ENCODE results near the gene COL26A1.
"Not testable (repeated sequence)": the region's sequence is repeated elsewhere in the genome, so short reads cannot be mapped to it uniquely, and the experiment has no call there.

Gene COL26A1

GRCh38 chr7:101348456-101349067, 14.1 kb upstream of the COL26A1 start:
- H3K9me3 ChIP-seq (ENCODE audit: control insufficient read depth in 1 of 2, low read length in 2 of 2); H3K27me3 ChIP-seq (ENCODE audit: low read depth, low read length); H3K36me3 ChIP-seq (ENCODE audit: control insufficient read depth in 1 of 2, insufficient read depth in 2 of 2, low read length in 2 of 2); H3K4me3 ChIP-seq (ENCODE audit: low read depth in 1 of 2, low read length in 2 of 2); H3K4me1 ChIP-seq (ENCODE audit: control insufficient read depth in 1 of 2, insufficient read depth in 2 of 2, low read length in 2 of 2); H3K27ac ChIP-seq (ENCODE audit: low read length): not testable (repeated sequence)

DNA sequence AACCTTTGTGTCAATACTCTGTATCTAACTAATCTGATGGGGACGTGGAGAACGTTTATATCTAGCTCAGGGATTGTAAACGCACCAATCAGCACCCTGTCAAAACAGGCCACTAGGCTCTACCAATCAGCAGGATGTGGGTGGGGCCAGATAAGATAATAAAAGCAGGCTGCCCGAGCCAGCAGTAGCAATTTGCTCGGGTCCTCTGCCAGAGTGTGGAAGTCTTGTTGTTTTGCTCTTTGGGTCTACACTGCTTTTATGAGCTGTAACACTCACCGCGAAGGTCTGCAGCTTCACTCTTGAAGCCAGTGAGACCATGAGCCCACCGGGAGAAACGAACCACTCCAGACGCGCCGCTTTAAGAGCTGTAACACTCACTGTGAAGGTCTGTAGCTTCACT, 13.4 kb upstream of the COL26A1 start:
- not testable (repeated sequence) for H3K36me3 ChIP-seq (ENCODE audit: control insufficient read depth in 1 of 2, insufficient read depth in 2 of 2, low read length in 2 of 2); H3K9me3 ChIP-seq (ENCODE audit: control insufficient read depth in 1 of 2, low read length in 2 of 2); H3K27ac ChIP-seq (ENCODE audit: low read length); H3K4me1 ChIP-seq (ENCODE audit: control insufficient read depth in 1 of 2, insufficient read depth in 2 of 2, low read length in 2 of 2); H3K27me3 ChIP-seq (ENCODE audit: low read depth, low read length); H3K4me3 ChIP-seq (ENCODE audit: low read depth in 1 of 2, low read length in 2 of 2)

GRCh38 chr7:101352920-101353308, 9.8 kb upstream of the COL26A1 start:
- H3K4me3 ChIP-seq (ENCODE audit: low read depth in 1 of 2, low read length in 2 of 2), result no peak overlapping the region
- no peak overlapping the region for H3K27ac ChIP-seq (ENCODE audit: low read length)
- H3K36me3 ChIP-seq (ENCODE audit: control insufficient read depth in 1 of 2, insufficient read depth in 2 of 2, low read length in 2 of 2), result no peaks in the 10 kb centered on the region
- no peaks in the 10 kb centered on the region for H3K27me3 ChIP-seq (ENCODE audit: low read depth, low read length)
- no peaks in the 10 kb centered on the region for H3K4me1 ChIP-seq (ENCODE audit: control insufficient read depth in 1 of 2, insufficient read depth in 2 of 2, low read length in 2 of 2)
- H3K9me3 ChIP-seq (ENCODE audit: control insufficient read depth in 1 of 2, low read length in 2 of 2), result no peaks in the 10 kb centered on the region

DNA sequence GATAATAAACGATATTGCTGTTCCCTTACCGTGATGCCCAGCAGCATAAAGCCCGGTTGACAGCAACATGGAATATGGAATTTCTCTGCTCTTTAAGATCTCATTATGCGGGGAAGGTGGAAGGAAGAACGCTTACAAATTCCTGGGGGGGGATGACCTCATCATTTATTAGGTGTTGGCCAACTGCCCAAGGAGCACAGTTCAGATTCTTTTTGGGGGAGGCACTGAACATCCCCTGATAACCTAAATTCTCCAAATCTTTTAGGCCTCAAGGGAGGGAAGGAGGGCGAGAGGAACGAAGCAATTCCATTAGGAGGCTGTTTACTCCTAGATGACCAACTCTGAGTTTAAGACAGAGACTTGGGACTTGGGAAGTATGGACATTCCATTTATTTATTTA, 5.2 kb upstream of the COL26A1 start:
- no peak overlapping the region for H3K27ac ChIP-seq (ENCODE audit: low read length)
- H3K4me1 ChIP-seq (ENCODE audit: control insufficient read depth in 1 of 2, insufficient read depth in 2 of 2, low read length in 2 of 2), result no peaks in the 10 kb centered on the region
- H3K4me3 ChIP-seq (ENCODE audit: low read depth in 1 of 2, low read length in 2 of 2), result no peak overlapping the region
- no peaks in the 10 kb centered on the region for H3K36me3 ChIP-seq (ENCODE audit: control insufficient read depth in 1 of 2, insufficient read depth in 2 of 2, low read length in 2 of 2)
- H3K27me3 ChIP-seq (ENCODE audit: low read depth, low read length), result no peaks in the 10 kb centered on the region
- H3K9me3 ChIP-seq (ENCODE audit: control insufficient read depth in 1 of 2, low read length in 2 of 2), result no peaks in the 10 kb centered on the region

DNA sequence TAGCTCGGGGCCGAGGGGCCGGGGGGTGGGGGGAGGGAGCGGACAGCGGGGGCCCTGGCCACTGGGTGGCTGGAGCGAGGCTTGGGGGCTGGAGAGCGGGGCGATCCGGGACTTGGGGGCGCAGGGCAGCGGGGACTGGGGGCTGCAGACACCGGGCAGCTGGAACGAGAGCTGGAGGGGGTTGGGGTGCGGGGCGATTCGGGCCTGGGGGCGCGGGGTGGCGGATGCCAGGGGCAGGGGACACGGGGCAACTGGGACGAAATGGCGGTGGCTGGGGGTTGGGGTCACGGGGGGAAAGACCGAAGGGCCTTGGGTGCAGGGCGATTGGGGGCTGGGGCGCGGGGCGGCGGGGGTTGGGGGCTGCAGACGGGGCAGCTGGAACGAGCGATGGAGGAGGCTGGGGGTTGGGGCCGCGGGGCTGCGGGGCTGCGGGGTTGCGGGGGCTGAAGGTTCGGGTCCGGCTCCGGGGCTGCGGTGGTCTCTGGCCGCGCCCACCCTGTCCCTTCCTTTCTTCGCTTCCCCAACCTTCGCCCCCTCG, 590 bp downstream of the COL26A1 start:
- no peaks in the 10 kb centered on the region for H3K36me3 ChIP-seq (ENCODE audit: control insufficient read depth in 1 of 2, insufficient read depth in 2 of 2, low read length in 2 of 2)
- no peaks in the 10 kb centered on the region for H3K9me3 ChIP-seq (ENCODE audit: control insufficient read depth in 1 of 2, low read length in 2 of 2)
- H3K4me1 ChIP-seq (ENCODE audit: control insufficient read depth in 1 of 2, insufficient read depth in 2 of 2, low read length in 2 of 2), result peaks cover 0 to 10% of the 10 kb centered on the region in 2 donors
- H3K4me3 ChIP-seq (ENCODE audit: low read depth in 1 of 2, low read length in 2 of 2), result peak overlapping the region; percentile 44 to 76
- no peak overlapping the region for H3K27ac ChIP-seq (ENCODE audit: low read length)
- peaks cover 7% of the 10 kb centered on the region for H3K27me3 ChIP-seq (ENCODE audit: low read depth, low read length)

- Histone ChIP-seq H3K27ac (ENCODE audit: low read length) (no peak overlapping the region), H3K9me3 (ENCODE audit: control insufficient read depth in 1 of 2, low read length in 2 of 2) (no peaks in the 10 kb centered on the region), H3K27me3 (ENCODE audit: low read depth, low read length) (peaks cover 7% of the 10 kb centered on the region), H3K4me1 (ENCODE audit: control insufficient read depth in 1 of 2, insufficient read depth in 2 of 2, low read length in 2 of 2) (peaks cover 0 to 10% of the 10 kb centered on the region in 2 donors), H3K4me3 (ENCODE audit: low read depth in 1 of 2, low read length in 2 of 2) (peak overlapping the region; percentile 44 to 76), H3K36me3 (ENCODE audit: control insufficient read depth in 1 of 2, insufficient read depth in 2 of 2, low read length in 2 of 2) (no peaks in the 10 kb centered on the region)
These were observed 1.2 kb downstream of the COL26A1 start for GRCh38 chr7:101363734-101364374.

DNA sequence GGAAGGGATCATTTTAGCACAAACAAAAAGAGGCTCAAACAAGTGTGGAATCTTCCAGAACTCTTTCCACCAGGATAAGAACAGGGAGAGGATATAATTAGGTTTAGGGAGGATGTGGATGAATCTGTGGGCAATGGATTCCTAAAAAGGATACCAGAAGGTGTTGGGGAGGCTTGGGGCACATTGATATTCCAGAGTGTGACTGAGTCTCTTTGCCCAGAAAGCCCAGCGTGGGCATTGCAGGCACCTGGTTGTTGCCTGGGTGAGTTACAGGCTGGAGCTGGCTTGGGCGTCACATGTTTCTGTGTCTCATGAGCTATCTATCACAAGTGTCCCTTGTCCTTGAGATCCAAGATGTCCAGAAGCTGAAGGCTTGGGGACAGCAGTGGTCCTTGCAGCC, 3.3 kb downstream of the COL26A1 start:
- H3K27me3 ChIP-seq (ENCODE audit: low read depth, low read length), result peaks cover 7% of the 10 kb centered on the region
- H3K9me3 ChIP-seq (ENCODE audit: control insufficient read depth in 1 of 2, low read length in 2 of 2), result no peaks in the 10 kb centered on the region
- no peaks in the 10 kb centered on the region for H3K36me3 ChIP-seq (ENCODE audit: control insufficient read depth in 1 of 2, insufficient read depth in 2 of 2, low read length in 2 of 2)
- no peak overlapping the region for H3K4me3 ChIP-seq (ENCODE audit: low read depth in 1 of 2, low read length in 2 of 2)
- H3K27ac ChIP-seq (ENCODE audit: low read length), result no peak overlapping the region
- H3K4me1 ChIP-seq (ENCODE audit: control insufficient read depth in 1 of 2, insufficient read depth in 2 of 2, low read length in 2 of 2), result peaks cover 0 to 10% of the 10 kb centered on the region in 2 donors

- Histone ChIP-seq H3K27me3 (ENCODE audit: low read depth, low read length) (peaks cover 7% of the 10 kb centered on the region), H3K36me3 (ENCODE audit: control insufficient read depth in 1 of 2, insufficient read depth in 2 of 2, low read length in 2 of 2) (no peaks in the 10 kb centered on the region), H3K9me3 (ENCODE audit: control insufficient read depth in 1 of 2, low read length in 2 of 2) (no peaks in the 10 kb centered on the region), H3K27ac (ENCODE audit: low read length) (no peak overlapping the region), H3K4me3 (ENCODE audit: low read depth in 1 of 2, low read length in 2 of 2) (no peak overlapping the region), H3K4me1 (ENCODE audit: control insufficient read depth in 1 of 2, insufficient read depth in 2 of 2, low read length in 2 of 2) (peaks cover 0 to 10% of the 10 kb centered on the region in 2 donors)
These were observed 5.0 kb downstream of the COL26A1 start for GRCh38 chr7:101367676-101368075.

DNA sequence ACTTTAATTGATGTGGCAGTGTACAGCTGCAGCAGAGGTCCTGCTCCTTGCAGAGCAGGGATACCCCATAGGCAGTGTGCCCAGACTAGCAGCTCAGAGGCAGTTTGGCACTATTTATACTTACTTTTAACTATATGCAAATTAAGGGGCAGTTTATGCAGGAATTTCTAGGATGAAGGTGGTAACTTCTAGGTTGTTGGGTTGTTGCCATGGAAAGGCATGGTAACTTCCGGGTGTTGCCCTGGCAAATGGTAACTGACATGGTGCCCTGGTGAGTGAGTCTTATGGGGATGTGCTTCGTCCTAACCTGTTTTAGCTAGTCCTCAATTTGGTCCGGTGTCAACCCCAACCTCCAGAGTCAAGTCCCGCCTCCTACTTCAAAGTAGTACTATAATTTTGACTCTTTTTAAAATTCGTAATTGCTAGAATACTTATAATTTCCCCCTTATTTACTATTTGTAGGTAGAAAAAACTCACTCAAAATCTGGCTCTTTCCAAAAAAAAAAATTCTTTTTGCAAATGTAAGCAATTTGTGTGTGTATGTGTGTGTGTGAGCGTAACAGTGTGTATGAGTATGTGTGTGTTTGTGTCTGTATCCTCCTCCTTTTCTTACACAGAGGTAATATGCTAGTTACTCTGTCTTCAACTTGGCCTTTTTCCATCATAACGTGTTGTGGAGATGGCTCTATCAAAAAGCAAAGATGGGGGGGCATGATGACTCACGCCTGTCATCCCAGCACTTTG, 5.9 kb downstream of the COL26A1 start:
- peaks cover 7% of the 10 kb centered on the region for H3K27me3 ChIP-seq (ENCODE audit: low read depth, low read length)
- no peak overlapping the region for H3K4me3 ChIP-seq (ENCODE audit: low read depth in 1 of 2, low read length in 2 of 2)
- H3K9me3 ChIP-seq (ENCODE audit: control insufficient read depth in 1 of 2, low read length in 2 of 2), result no peaks in the 10 kb centered on the region
- no peaks in the 10 kb centered on the region for H3K36me3 ChIP-seq (ENCODE audit: control insufficient read depth in 1 of 2, insufficient read depth in 2 of 2, low read length in 2 of 2)
- no peak overlapping the region for H3K27ac ChIP-seq (ENCODE audit: low read length)
- peaks cover 0 to 9% of the 10 kb centered on the region in 2 donors for H3K4me1 ChIP-seq (ENCODE audit: control insufficient read depth in 1 of 2, insufficient read depth in 2 of 2, low read length in 2 of 2)

DNA sequence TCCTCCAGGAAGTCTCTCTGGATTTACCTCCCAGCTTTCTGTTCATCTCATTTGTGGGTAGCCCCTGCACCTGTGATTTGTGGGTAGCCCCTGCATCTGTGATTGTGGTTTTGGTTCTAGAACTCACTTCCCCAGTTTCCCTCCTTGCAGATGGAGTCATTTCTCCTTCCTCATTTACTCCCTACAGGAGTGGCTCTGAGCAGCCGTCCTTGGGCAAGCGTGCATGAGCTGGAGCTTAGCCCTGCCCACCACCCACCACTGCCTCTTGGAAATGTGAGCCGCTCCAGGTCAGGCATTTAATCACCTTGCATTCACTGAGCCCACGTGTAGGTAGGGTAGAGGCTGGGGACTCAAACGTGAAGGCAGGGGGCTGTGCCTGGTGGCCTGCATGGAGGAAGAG, 8.2 kb downstream of the COL26A1 start:
- no peak overlapping the region for H3K27ac ChIP-seq (ENCODE audit: low read length)
- H3K4me3 ChIP-seq (ENCODE audit: low read depth in 1 of 2, low read length in 2 of 2), result no peak overlapping the region
- H3K9me3 ChIP-seq (ENCODE audit: control insufficient read depth in 1 of 2, low read length in 2 of 2), result no peaks in the 10 kb centered on the region
- H3K27me3 ChIP-seq (ENCODE audit: low read depth, low read length), result peaks cover 3% of the 10 kb centered on the region
- H3K4me1 ChIP-seq (ENCODE audit: control insufficient read depth in 1 of 2, insufficient read depth in 2 of 2, low read length in 2 of 2), result no peaks in the 10 kb centered on the region
- no peaks in the 10 kb centered on the region for H3K36me3 ChIP-seq (ENCODE audit: control insufficient read depth in 1 of 2, insufficient read depth in 2 of 2, low read length in 2 of 2)

DNA sequence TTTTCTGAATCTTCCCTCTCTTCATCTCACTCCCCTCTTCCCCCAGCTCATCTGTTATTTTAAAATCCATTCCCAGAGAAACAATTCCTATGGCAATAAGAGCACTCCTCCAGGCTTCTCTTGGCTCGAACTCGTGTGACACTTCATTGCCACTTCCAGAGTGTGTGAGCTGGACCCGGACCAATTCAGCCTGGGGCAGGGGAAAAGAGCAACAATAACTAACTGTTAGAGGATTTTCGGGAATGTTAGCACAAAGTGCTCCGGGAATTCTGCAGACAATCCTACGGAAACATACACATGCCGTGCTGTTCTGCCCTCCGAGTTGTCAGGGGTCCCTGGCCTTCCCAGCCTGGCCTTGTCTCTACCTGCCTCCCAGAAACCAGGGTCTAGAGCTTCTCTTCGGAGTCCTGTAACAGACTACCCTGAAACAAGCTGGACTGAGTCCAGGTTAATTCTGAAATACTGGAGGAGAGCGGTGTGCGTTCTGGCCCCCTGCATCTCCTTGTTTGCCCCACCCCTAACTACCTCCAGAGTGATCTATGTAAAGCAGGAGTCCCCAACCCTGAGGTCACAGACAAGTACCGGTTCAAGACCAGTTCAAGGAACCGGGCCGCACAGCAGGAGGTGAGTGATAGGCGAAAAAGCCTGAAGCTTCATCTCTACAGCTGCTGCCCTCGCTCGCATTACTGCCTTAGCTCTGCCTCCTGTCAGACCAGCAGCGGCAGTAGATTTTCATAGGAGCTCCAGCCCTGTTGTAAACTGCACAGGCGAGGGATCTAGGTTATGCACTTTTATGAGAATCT, 11.3 kb downstream of the COL26A1 start:
- Histone ChIP-seq H3K27ac (ENCODE audit: low read length) (no peak overlapping the region), H3K27me3 (ENCODE audit: low read depth, low read length) (no peaks in the 10 kb centered on the region), H3K4me1 (ENCODE audit: control insufficient read depth in 1 of 2, insufficient read depth in 2 of 2, low read length in 2 of 2) (no peaks in the 10 kb centered on the region), H3K4me3 (ENCODE audit: low read depth in 1 of 2, low read length in 2 of 2) (no peak overlapping the region), H3K36me3 (ENCODE audit: control insufficient read depth in 1 of 2, insufficient read depth in 2 of 2, low read length in 2 of 2) (no peaks in the 10 kb centered on the region), H3K9me3 (ENCODE audit: control insufficient read depth in 1 of 2, low read length in 2 of 2) (no peaks in the 10 kb centered on the region)

All from muscle layer of duodenum (tissue), 2 donors.